ENCODE results near the gene PTK7. TPM values are rescaled to one million over a fixed set of nuclear protein-coding genes. Genes with fewer than 3 reads are reported as not detected.
A peak's percentile ranks its signal among the peaks of the same experiment; 100 is the strongest.

The PTK7 gene
- total RNA-seq, 1 donor from 2014 or later = 308 TPM

DNA sequence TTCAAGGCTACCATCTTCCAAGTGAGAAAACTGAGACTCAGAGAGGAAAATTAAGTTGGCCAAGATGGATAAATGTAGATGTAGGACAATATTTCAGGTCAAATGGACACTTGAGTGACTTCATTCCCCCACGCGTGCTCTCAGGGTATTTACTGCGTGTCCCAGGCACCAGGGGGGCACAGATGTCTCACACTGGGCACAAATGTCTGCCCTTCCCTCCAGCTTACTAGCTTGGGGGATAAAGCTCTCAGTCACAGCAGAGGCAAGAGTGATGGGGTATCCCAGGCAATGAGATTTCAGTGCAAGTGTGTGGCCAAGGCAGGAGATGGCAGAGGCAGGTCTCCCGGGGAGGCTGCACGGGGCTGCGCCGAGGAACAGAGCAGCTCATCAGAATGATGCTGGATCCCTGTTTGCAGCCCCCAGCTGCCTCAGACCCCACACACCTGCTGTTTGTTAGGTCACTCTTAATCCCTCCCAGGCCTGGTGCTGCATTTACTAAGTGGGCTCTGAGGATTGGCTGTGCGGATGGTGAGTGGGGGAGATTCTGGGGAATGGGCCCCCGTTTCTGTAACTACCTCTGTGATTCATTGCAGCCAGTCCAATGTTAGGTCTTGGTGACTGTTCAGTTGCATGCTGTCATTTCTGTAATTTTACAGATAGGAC lies 44.1 kb downstream of the PTK7 start:
- Mint-ChIP-seq H3K9me3 (no peaks in the 10 kb centered on the region), H3K27me3 (ENCODE audit: low read depth) (no peaks in the 10 kb centered on the region), H3K4me3 (no peak overlapping the region), H3K4me1 (peaks cover 60% of the 10 kb centered on the region), H3K27ac (peak overlapping the region; percentile 86), H3K36me3 (peaks cover 5% of the 10 kb centered on the region)
- no peak for DNase-seq (ENCODE audit: low spot score in 2 of 2, unreplicated experiment in 2 of 2)
- TF ChIP-seq, protein P1, sequence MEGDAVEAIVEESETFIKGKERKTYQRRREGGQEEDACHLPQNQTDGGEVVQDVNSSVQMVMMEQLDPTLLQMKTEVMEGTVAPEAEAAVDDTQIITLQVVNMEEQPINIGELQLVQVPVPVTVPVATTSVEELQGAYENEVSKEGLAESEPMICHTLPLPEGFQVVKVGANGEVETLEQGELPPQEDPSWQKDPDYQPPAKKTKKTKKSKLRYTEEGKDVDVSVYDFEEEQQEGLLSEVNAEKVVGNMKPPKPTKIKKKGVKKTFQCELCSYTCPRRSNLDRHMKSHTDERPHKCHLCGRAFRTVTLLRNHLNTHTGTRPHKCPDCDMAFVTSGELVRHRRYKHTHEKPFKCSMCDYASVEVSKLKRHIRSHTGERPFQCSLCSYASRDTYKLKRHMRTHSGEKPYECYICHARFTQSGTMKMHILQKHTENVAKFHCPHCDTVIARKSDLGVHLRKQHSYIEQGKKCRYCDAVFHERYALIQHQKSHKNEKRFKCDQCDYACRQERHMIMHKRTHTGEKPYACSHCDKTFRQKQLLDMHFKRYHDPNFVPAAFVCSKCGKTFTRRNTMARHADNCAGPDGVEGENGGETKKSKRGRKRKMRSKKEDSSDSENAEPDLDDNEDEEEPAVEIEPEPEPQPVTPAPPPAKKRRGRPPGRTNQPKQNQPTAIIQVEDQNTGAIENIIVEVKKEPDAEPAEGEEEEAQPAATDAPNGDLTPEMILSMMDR (IDR thresholded peaks at IDR 0.05; ENCODE audit: unreplicated experiment) = no peak

DNA sequence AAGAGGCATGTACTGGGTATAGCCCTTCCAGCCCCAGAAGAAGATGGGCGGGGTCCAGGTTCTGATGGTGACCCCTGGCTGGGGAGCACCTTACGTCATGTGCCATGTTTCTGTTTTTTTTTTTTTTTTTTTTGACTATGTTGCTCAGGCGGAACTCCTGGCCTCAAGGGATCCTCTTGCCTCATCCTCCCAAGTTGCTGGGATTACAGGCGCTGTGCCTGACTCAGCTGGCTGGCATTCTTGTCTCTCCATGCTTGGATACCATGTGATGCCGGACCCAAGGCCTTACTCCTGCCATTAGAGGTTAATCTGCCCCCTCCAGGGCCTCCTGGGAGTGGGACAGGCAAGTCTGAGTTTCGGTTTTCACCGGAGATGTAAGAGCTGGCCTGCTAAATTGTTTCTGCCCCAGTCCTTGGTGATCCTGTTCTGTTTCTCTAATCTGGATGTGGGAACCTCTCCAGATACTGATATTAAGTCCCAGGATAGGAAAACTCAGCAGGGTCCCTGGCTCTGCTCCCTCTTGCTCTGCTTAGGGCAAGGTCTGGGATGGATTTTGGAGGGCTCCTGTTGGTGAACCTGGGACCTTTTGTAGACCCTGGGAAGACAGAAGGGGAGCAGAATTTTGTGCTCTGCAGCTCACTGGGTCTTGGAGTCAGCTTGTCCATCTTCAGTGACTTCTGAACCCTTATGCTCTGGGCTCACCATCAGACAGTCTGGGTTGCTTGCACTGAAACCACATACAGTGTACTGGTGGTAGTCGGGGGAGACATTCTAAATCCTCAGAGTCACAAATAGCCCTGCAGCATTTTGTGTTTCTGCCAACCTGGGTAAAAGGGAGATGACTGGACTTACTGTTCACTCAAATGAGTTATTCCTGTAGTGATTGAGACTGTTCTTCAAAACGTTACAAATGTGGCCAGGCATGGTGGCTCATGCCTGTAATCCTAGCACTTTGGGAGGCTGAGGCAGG lies 45.1 kb downstream of the PTK7 start:
- Mint-ChIP-seq H3K27me3 (ENCODE audit: low read depth) (no peaks in the 10 kb centered on the region), H3K27ac (peak overlapping the region; percentile 86), H3K36me3 (peaks cover 5% of the 10 kb centered on the region), H3K9me3 (no peaks in the 10 kb centered on the region), H3K4me3 (no peak overlapping the region), H3K4me1 (peaks cover 59% of the 10 kb centered on the region)
- DNase-seq (ENCODE audit: low spot score in 2 of 2, unreplicated experiment in 2 of 2) = no peak
- TF ChIP-seq, protein P1 (IDR thresholded peaks at IDR 0.05; ENCODE audit: unreplicated experiment) = no peak

DNA sequence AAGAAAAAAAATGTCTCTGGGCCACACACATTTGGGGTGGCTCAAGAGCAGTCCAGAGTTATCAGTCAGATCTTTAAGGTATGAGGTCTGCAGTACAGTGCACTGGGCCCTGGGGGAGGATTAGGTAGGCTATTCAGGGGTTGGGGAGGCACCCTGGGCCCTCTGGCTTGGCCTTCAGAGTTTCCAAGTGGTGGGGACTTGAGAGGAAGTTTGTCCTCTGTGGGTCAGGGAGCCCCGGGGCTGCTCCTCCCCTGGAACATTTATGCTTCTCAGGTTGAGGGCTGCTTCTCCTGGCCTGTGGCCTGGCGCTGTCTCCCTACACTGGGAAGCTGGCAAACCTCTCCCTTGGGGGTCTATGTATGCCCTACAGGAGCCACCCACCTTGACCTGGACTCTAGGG lies 46.0 kb downstream of the PTK7 start:
- no peak for DNase-seq (ENCODE audit: low spot score in 2 of 2, unreplicated experiment in 2 of 2)
- Mint-ChIP-seq H3K27ac (peak overlapping the region; percentile 86), H3K9me3 (no peaks in the 10 kb centered on the region), H3K4me1 (peaks cover 55% of the 10 kb centered on the region), H3K4me3 (no peak overlapping the region), H3K36me3 (peaks cover 4% of the 10 kb centered on the region), H3K27me3 (ENCODE audit: low read depth) (no peaks in the 10 kb centered on the region)
- TF ChIP-seq, protein P1 (IDR thresholded peaks at IDR 0.05; ENCODE audit: unreplicated experiment) = no peak

DNA sequence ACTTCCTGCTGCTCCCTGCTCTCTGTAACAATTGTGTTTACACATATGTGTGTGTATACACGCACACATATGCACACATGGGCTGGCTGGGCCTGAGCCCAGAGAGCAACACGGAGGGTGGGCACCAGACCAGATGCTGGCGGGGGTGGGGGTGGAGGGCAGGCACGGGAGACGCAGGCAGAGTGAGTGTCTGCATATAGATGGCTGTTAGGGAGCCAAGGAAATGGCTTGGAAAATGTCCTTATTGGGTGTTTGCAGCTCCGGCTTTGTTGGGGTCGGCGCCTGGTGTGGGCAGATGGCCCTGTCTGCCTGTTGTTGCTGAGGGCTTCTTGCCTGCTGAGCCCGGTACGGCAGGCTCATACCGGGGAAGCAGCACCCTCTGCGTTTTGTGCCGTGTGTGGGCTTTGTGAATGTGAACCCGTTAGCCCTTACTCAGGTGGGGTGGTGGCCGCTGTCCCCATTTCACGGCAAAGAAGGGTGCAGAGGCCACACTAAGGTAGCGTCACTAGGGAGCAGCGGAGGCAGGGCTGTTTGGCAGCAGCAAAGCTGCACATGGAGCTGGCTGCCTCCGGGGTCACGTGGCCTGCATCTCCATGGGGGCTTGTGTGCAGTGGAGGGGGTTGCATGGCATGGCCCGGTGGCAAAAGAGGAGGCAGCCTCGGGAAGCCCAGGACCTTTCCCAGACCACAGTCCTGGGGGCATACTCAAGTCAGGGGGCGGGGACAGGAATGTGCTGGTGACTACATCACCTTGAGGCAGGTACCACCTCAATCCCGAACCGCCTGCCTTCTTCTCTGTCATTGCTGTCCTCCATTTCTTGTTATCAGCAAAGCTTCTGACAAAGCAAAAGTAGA lies 47.6 kb downstream of the PTK7 start:
- no peak for DNase-seq (ENCODE audit: low spot score in 2 of 2, unreplicated experiment in 2 of 2)
- peak overlapping the region; percentile 73 for H3K27ac Mint-ChIP-seq
- H3K4me1 Mint-ChIP-seq = peaks cover 53% of the 10 kb centered on the region
- no peak overlapping the region for H3K4me3 Mint-ChIP-seq
- no peaks in the 10 kb centered on the region for H3K9me3 Mint-ChIP-seq
- no peaks in the 10 kb centered on the region for H3K27me3 Mint-ChIP-seq (ENCODE audit: low read depth)
- H3K36me3 Mint-ChIP-seq = no peaks in the 10 kb centered on the region
- TF ChIP-seq, protein P1 (IDR thresholded peaks at IDR 0.05; ENCODE audit: unreplicated experiment) = no peak

DNA sequence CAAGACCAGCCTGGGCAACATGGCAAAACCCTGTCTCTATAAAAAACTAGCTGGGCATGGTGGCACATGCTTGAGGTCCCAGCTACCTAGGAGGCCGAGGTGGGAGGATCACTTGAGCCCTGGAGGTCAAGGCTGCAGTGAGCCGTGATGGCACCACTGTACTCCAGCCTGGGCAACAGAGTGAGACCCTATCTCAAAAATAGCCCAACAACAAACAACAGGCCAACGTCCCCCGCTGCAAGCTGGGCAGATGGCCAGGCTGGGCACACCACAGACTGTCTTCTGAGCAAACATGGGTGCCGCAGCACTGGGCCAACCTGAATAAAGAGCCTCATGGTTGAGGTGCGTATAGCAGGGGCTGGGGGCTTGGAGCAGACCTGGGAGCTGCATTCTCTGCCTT lies 48.4 kb downstream of the PTK7 start:
- no peaks in the 10 kb centered on the region for H3K36me3 Mint-ChIP-seq
- TF ChIP-seq, protein P1 (IDR thresholded peaks at IDR 0.05; ENCODE audit: unreplicated experiment) = no peak
- no peaks in the 10 kb centered on the region for H3K27me3 Mint-ChIP-seq (ENCODE audit: low read depth)
- no peak overlapping the region for H3K4me3 Mint-ChIP-seq
- DNase-seq (ENCODE audit: low spot score in 2 of 2, unreplicated experiment in 2 of 2) = no peak
- H3K27ac Mint-ChIP-seq = peak overlapping the region; percentile 92
- no peaks in the 10 kb centered on the region for H3K9me3 Mint-ChIP-seq
- H3K4me1 Mint-ChIP-seq = peaks cover 52% of the 10 kb centered on the region

Measured in mesothelial cell of epicardium (in vitro differentiated cells).